Measurements from ENCODE around the gene SPRY4. TPM values are rescaled to one million over a fixed set of nuclear protein-coding genes. Genes with fewer than 3 reads are reported as not detected.

SPRY4 gene
- total and polyA plus RNA-seq, 8 donors = 1.3 to 13.6 (median 7.3) TPM

DNA sequence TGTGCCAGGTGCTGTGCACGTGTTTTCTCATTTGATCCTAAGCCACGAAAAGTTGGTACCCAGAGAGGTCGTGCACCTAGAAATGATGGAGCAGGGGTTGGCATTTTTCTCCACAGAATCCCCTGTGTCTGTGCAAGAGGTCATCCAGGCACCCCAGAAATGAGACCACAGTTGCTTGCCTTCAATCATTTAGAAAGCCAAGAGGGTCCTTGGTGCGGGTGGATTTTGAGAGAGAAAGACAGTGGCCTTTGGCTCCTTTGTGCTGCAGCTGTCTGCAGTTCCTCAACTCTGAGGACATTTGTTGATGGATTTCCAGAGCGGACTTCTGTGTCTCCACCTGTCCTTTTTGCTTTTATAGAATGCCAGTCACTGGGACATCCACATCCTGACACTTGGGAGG, 33.8 kb upstream of the SPRY4 start:
- no peak for DNase-seq
- intact Hi-C loops (cut with DNase I; ENCODE audit: low total_unique reads) = no loop called here
- Histone ChIP-seq H3K4me3 (no peak overlapping the region), H3K27me3 (peaks cover 0 to 13% (median 0%) of the 10 kb centered on the region in 3 donors), H3K9me3 (no peaks in the 10 kb centered on the region), H3K4me1 (peaks cover 10 to 41% (median 26%) of the 10 kb centered on the region in 4 donors), H3K27ac (peak overlapping the region in 1 of 5 donors; percentile 94), H3K36me3 (no peaks in the 10 kb centered on the region)
- 93 to 99% (median 95%) methylated on average over 5 of the region's 5 CpGs for WGBS, 5 donors
- no peak for TF ChIP-seq POLR2AphosphoS5 (IDR thresholded peaks at IDR 0.05)
- TF ChIP-seq EP300 (IDR thresholded peaks at IDR 0.05) = no peak
- TF ChIP-seq POLR2A (IDR thresholded peaks at IDR 0.05) = no peak
- TF ChIP-seq, protein P1, sequence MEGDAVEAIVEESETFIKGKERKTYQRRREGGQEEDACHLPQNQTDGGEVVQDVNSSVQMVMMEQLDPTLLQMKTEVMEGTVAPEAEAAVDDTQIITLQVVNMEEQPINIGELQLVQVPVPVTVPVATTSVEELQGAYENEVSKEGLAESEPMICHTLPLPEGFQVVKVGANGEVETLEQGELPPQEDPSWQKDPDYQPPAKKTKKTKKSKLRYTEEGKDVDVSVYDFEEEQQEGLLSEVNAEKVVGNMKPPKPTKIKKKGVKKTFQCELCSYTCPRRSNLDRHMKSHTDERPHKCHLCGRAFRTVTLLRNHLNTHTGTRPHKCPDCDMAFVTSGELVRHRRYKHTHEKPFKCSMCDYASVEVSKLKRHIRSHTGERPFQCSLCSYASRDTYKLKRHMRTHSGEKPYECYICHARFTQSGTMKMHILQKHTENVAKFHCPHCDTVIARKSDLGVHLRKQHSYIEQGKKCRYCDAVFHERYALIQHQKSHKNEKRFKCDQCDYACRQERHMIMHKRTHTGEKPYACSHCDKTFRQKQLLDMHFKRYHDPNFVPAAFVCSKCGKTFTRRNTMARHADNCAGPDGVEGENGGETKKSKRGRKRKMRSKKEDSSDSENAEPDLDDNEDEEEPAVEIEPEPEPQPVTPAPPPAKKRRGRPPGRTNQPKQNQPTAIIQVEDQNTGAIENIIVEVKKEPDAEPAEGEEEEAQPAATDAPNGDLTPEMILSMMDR (IDR thresholded peaks at IDR 0.05) = no peak

DNA sequence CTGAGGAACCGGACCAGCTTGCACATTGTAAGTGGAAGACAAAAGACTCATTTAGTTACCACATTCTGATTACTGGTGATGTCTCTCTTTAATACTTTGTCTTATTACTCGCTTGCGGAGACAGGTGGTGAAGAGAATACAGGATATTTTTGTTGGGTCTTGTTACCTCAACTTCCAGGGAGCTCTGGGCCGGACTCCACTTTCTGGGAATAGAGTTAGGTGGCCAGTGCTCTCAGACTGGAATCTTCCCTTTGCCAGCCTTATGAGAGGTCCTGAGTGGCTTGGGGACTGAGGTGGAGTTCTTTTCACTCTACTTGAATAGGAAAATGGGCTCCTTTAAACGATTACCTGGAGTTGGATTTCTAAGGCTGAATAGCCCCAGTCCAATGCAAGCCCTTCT, 33.3 kb upstream of the SPRY4 start:
- peaks cover 9 to 37% (median 25%) of the 10 kb centered on the region in 4 donors for H3K4me1 ChIP-seq
- no peaks in the 10 kb centered on the region for H3K36me3 ChIP-seq
- 82 to 90% (median 85%) methylated on average over 5 of the region's 5 CpGs for WGBS, 5 donors
- H3K4me3 ChIP-seq = no peak overlapping the region
- TF ChIP-seq POLR2A (IDR thresholded peaks at IDR 0.05) (no peak), POLR2AphosphoS5 (IDR thresholded peaks at IDR 0.05) (no peak), EP300 (IDR thresholded peaks at IDR 0.05) (no peak)
- TF ChIP-seq, protein P1 (IDR thresholded peaks at IDR 0.05) = no peak
- H3K27ac ChIP-seq = peak overlapping the region in 4 of 5 donors; percentile 94 to 98 (median 96)
- no peak for DNase-seq
- intact Hi-C loops (cut with DNase I; ENCODE audit: low total_unique reads) = no loop called here
- H3K27me3 ChIP-seq = peaks cover 0 to 13% (median 0%) of the 10 kb centered on the region in 3 donors
- H3K9me3 ChIP-seq = no peaks in the 10 kb centered on the region

DNA sequence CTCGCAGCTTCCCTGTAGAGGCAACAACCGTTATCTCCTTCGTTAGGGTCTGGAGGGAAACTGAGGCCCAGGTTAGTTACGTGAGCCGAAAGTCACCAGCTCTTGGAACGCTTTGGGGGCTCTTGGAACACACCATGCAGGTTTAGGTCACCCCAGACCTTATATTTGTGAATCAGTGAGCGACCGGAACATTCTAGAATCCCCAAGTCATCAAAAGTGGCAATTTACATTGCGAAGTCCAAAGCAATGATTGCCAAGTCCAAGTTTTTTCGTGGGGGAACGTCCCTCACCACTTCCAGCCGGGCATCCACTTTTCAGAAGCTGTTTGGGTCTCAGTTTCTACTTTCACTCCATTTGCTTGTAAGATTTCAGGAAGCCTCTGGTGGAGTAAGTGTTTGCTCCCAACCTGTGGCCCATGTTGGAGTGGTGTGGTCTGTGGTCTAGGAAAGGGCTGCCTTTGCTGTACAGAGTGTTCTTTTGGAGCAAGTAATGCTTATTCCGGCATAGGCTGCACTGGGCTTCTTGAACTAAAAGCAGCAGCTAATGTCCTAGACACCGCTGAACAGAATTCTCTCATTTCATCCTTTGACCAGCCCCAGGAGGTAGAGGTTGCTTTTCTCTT, 32.8 kb upstream of the SPRY4 start:
- Histone ChIP-seq H3K4me3 (peak overlapping the region; percentile 57 to 70 (median 65)), H3K4me1 (peaks cover 6 to 32% (median 20%) of the 10 kb centered on the region in 4 donors), H3K27ac (peak overlapping the region; percentile 94 to 98 (median 95)), H3K36me3 (no peaks in the 10 kb centered on the region), H3K9me3 (no peaks in the 10 kb centered on the region), H3K27me3 (peaks cover 0 to 13% (median 0%) of the 10 kb centered on the region in 3 donors)
- no peak for TF ChIP-seq POLR2A (IDR thresholded peaks at IDR 0.05)
- TF ChIP-seq EP300 (IDR thresholded peaks at IDR 0.05) = no peak
- intact Hi-C loops (cut with DNase I; ENCODE audit: low total_unique reads) = no loop called here
- WGBS, 5 donors = 26 to 39% (median 38%) methylated on average over 14 of the region's 14 CpGs
- DNase-seq = no peak

DNA sequence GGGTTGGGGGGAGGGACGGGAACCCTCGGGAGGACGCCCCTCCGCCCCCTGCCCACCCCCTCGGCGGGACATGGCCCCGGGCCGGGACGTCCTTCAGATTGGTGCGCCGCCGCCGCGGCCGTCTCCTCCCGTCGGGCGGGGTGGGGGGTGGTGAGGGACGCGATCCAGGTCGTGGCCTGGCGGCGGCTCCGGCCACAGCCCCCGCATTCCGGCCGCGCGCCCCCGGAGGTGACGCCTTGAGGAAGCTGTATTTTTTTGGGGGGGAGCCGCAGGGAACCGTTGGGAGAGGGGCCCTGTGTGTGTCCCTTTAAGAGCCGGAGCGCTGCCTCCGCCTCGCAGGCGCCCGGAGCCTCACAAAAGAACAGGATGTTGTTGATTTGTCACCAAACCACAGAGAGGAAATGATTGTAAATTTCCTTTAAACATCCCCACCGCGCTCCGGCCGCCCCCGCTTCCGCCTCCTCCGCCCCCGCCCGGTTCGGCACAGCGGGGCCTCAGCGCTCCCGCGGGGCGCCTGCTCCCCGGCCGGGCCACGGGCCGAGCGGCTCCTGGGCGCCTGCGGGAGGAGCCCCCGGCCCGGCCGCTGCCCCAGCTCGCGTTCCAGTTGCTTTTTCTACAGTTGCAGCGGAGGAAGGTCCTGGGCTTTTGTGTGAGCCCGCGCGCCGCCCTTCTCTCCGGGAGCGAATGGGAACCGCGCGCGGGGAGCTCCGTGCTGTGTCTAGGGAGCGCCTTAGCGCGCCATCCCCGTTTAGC, 32.1 kb upstream of the SPRY4 start:
- H3K9me3 ChIP-seq = no peaks in the 10 kb centered on the region
- H3K27ac ChIP-seq = peak overlapping the region; percentile 94 to 98 (median 95)
- H3K4me3 ChIP-seq = peak overlapping the region; percentile 57 to 70 (median 65)
- peak; percentile 77 to 94 for DNase-seq
- TF ChIP-seq POLR2AphosphoS5 (IDR thresholded peaks at IDR 0.05) (peak; percentile 3 to 61 (median 48)), EP300 (IDR thresholded peaks at IDR 0.05) (no peak)
- intact Hi-C loops (cut with DNase I; ENCODE audit: low total_unique reads) = no loop called here
- peaks cover 6 to 28% (median 16%) of the 10 kb centered on the region in 4 donors for H3K4me1 ChIP-seq
- H3K27me3 ChIP-seq = peaks cover 0 to 13% (median 0%) of the 10 kb centered on the region in 3 donors
- 0 to 1% (median 1%) methylated on average over 16 to 82 of the region's 82 CpGs for WGBS, 5 donors
- H3K36me3 ChIP-seq = no peaks in the 10 kb centered on the region

DNA sequence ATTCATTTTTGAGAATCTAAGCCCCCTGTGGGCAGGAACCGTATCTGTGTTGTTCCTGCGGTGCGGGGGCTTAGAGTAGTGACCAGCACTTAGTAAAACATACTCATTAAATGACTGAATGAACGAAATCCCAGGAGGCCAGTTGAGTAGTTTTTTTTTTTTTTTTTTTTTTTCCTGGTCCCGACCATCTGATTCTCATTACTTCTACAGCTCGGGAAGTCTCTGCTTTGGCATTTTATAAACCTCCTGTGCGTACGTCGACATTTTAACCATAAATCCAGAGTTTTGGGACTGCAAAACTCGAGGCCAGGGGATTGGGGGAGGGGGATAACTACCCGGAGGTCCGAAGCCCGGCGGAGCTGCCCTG, 31.5 kb upstream of the SPRY4 start:
- Histone ChIP-seq H3K36me3 (no peaks in the 10 kb centered on the region), H3K4me3 (peak overlapping the region; percentile 57 to 70 (median 65)), H3K27ac (peak overlapping the region; percentile 94 to 98 (median 95)), H3K4me1 (peaks cover 6 to 28% (median 16%) of the 10 kb centered on the region in 4 donors), H3K9me3 (no peaks in the 10 kb centered on the region), H3K27me3 (peaks cover 0 to 13% (median 0%) of the 10 kb centered on the region in 3 donors)
- intact Hi-C loops (cut with DNase I; ENCODE audit: low total_unique reads) = no loop called here
- DNase-seq = no peak
- 6 to 10% (median 8%) methylated on average over 14 of the region's 14 CpGs for WGBS, 5 donors
- TF ChIP-seq POLR2AphosphoS5 (IDR thresholded peaks at IDR 0.05) (no peak), POLR2A (IDR thresholded peaks at IDR 0.05) (no peak), EP300 (IDR thresholded peaks at IDR 0.05) (no peak)
- TF ChIP-seq, protein P1 (IDR thresholded peaks at IDR 0.05) = no peak

Data from stomach (tissue), 9 donors.